ENCODE measurements around the gene LRP5. TPM values are rescaled to one million over a fixed set of nuclear protein-coding genes. Genes with fewer than 3 reads are reported as not detected.

Gene LRP5
- total RNA-seq, 1 experiment from 2014 or later, result 48.8 TPM

DNA sequence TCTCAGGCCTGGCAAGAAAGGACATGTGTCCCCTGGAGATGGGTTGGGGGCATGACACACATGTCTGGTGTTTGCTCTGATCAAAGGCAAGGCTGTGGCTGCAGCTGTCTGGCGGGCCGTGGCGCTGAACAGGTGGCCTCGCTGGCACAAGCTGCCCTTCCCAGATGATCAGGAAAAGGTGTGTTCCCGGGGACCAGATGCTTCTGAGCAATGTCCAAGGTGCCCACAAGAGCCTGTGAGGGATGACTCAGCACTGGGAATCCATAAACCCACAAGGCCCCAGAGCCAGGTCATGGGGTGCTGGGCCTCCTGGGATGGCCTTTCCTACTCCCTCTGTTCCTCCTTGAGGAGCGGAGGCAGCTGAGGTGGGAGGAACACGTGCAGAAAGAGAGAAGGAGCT, 9.7 kb upstream of the LRP5 start:
- Mint-ChIP-seq H3K27ac (no peak overlapping the region), H3K9me3 (peaks cover 22% of the 10 kb centered on the region), H3K4me3 (no peak overlapping the region), H3K4me1 (no peaks in the 10 kb centered on the region), H3K27me3 (ENCODE audit: low read depth) (peaks cover 6% of the 10 kb centered on the region; the same call in 1 of the 2 replicates), H3K36me3 (peaks cover 16% of the 10 kb centered on the region)
- ChIA-PET POLR2A (no interaction called here), CTCF (interaction anchor here (1.2 kb wide), 1 partner anchor 46 kb away, joined by 5 read pairs; no protein-coding TSS in a partner anchor)
- TF ChIP-seq, protein P1, sequence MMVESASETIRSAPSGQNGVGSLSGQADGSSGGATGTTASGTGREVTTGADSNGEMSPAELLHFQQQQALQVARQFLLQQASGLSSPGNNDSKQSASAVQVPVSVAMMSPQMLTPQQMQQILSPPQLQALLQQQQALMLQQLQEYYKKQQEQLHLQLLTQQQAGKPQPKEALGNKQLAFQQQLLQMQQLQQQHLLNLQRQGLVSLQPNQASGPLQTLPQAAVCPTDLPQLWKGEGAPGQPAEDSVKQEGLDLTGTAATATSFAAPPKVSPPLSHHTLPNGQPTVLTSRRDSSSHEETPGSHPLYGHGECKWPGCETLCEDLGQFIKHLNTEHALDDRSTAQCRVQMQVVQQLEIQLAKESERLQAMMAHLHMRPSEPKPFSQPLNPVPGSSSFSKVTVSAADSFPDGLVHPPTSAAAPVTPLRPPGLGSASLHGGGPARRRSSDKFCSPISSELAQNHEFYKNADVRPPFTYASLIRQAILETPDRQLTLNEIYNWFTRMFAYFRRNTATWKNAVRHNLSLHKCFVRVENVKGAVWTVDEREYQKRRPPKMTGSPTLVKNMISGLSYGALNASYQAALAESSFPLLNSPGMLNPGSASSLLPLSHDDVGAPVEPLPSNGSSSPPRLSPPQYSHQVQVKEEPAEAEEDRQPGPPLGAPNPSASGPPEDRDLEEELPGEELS (CRISPR knock-in tag; IDR thresholded peaks at IDR 0.05), result no peak
- TF ChIP-seq GABPB1 (CRISPR knock-in tag; IDR thresholded peaks at IDR 0.05) (no peak), ZNF423 (CRISPR knock-in tag; IDR thresholded peaks at IDR 0.05) (no peak)
- TF ChIP-seq, protein P2, sequence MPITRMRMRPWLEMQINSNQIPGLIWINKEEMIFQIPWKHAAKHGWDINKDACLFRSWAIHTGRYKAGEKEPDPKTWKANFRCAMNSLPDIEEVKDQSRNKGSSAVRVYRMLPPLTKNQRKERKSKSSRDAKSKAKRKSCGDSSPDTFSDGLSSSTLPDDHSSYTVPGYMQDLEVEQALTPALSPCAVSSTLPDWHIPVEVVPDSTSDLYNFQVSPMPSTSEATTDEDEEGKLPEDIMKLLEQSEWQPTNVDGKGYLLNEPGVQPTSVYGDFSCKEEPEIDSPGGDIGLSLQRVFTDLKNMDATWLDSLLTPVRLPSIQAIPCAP (CRISPR knock-in tag; IDR thresholded peaks at IDR 0.05), result no peak
- ATAC-seq (no peak), DNase-seq (ENCODE audit: low spot score) (no peak)

DNA sequence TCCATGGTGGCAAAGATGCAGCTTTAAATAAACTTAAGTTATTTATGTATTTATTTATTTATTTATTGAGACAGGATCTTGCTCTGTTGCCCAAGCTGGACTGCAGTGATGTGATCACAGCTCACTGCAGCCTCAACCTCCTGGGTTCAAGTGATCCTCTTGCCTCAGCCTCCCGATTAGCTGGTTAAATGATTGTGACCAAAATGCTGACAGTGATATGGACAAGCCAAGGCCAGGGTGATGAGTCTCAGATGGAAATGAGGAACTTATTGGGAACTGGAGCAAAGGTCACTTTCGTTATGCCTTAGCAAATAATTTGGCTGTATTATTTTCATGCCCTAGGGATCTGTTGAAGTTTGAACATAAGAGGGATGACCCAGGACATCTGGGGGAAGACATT, 9.3 kb upstream of the LRP5 start:
- peaks cover 6% of the 10 kb centered on the region; the same call in 1 of the 2 replicates for H3K27me3 Mint-ChIP-seq (ENCODE audit: low read depth)
- TF ChIP-seq, protein P3, sequence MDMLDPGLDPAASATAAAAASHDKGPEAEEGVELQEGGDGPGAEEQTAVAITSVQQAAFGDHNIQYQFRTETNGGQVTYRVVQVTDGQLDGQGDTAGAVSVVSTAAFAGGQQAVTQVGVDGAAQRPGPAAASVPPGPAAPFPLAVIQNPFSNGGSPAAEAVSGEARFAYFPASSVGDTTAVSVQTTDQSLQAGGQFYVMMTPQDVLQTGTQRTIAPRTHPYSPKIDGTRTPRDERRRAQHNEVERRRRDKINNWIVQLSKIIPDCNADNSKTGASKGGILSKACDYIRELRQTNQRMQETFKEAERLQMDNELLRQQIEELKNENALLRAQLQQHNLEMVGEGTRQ (CRISPR knock-in tag; IDR thresholded peaks at IDR 0.05), result no peak
- TF ChIP-seq ZNF317 (CRISPR knock-in tag; IDR thresholded peaks at IDR 0.05; ENCODE audit: borderline replicate concordance, low read depth), result no peak
- no peak for TF ChIP-seq ETV6 (CRISPR knock-in tag; IDR thresholded peaks at IDR 0.05)
- TF ChIP-seq, protein P4, sequence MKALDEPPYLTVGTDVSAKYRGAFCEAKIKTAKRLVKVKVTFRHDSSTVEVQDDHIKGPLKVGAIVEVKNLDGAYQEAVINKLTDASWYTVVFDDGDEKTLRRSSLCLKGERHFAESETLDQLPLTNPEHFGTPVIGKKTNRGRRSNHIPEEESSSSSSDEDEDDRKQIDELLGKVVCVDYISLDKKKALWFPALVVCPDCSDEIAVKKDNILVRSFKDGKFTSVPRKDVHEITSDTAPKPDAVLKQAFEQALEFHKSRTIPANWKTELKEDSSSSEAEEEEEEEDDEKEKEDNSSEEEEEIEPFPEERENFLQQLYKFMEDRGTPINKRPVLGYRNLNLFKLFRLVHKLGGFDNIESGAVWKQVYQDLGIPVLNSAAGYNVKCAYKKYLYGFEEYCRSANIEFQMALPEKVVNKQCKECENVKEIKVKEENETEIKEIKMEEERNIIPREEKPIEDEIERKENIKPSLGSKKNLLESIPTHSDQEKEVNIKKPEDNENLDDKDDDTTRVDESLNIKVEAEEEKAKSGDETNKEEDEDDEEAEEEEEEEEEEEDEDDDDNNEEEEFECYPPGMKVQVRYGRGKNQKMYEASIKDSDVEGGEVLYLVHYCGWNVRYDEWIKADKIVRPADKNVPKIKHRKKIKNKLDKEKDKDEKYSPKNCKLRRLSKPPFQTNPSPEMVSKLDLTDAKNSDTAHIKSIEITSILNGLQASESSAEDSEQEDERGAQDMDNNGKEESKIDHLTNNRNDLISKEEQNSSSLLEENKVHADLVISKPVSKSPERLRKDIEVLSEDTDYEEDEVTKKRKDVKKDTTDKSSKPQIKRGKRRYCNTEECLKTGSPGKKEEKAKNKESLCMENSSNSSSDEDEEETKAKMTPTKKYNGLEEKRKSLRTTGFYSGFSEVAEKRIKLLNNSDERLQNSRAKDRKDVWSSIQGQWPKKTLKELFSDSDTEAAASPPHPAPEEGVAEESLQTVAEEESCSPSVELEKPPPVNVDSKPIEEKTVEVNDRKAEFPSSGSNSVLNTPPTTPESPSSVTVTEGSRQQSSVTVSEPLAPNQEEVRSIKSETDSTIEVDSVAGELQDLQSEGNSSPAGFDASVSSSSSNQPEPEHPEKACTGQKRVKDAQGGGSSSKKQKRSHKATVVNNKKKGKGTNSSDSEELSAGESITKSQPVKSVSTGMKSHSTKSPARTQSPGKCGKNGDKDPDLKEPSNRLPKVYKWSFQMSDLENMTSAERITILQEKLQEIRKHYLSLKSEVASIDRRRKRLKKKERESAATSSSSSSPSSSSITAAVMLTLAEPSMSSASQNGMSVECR (CRISPR knock-in tag; IDR thresholded peaks at IDR 0.05; ENCODE audit: borderline replicate concordance), result no peak
- TF ChIP-seq TEAD4 (CRISPR knock-in tag; IDR thresholded peaks at IDR 0.05), result no peak
- TF ChIP-seq, protein P5, sequence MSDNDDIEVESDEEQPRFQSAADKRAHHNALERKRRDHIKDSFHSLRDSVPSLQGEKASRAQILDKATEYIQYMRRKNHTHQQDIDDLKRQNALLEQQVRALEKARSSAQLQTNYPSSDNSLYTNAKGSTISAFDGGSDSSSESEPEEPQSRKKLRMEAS (CRISPR knock-in tag; IDR thresholded peaks at IDR 0.05), result no peak
- no peak for TF ChIP-seq MYBL2 (CRISPR knock-in tag; IDR thresholded peaks at IDR 0.05)
- TF ChIP-seq ZNF416 (CRISPR knock-in tag; IDR thresholded peaks at IDR 0.05), result no peak
- no peak for TF ChIP-seq ZNF396 (CRISPR knock-in tag; IDR thresholded peaks at IDR 0.05; ENCODE audit: borderline replicate concordance)
- no peak for TF ChIP-seq ZNF121 (CRISPR knock-in tag; IDR thresholded peaks at IDR 0.05)
- TF ChIP-seq, protein P6, sequence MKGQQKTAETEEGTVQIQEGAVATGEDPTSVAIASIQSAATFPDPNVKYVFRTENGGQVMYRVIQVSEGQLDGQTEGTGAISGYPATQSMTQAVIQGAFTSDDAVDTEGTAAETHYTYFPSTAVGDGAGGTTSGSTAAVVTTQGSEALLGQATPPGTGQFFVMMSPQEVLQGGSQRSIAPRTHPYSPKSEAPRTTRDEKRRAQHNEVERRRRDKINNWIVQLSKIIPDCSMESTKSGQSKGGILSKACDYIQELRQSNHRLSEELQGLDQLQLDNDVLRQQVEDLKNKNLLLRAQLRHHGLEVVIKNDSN (CRISPR knock-in tag; IDR thresholded peaks at IDR 0.05), result no peak
- no peak for TF ChIP-seq NR1H2 (CRISPR knock-in tag; IDR thresholded peaks at IDR 0.05)
- TF ChIP-seq, protein P7, sequence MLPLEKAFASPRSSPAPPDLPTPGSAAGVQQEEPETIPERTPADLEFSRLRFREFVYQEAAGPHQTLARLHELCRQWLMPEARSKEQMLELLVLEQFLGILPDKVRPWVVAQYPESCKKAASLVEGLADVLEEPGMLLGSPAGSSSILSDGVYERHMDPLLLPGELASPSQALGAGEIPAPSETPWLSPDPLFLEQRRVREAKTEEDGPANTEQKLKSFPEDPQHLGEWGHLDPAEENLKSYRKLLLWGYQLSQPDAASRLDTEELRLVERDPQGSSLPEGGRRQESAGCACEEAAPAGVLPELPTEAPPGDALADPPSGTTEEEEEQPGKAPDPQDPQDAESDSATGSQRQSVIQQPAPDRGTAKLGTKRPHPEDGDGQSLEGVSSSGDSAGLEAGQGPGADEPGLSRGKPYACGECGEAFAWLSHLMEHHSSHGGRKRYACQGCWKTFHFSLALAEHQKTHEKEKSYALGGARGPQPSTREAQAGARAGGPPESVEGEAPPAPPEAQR (CRISPR knock-in tag; IDR thresholded peaks at IDR 0.05), result no peak
- TF ChIP-seq, protein P8, sequence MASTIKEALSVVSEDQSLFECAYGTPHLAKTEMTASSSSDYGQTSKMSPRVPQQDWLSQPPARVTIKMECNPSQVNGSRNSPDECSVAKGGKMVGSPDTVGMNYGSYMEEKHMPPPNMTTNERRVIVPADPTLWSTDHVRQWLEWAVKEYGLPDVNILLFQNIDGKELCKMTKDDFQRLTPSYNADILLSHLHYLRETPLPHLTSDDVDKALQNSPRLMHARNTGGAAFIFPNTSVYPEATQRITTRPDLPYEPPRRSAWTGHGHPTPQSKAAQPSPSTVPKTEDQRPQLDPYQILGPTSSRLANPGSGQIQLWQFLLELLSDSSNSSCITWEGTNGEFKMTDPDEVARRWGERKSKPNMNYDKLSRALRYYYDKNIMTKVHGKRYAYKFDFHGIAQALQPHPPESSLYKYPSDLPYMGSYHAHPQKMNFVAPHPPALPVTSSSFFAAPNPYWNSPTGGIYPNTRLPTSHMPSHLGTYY (CRISPR knock-in tag; IDR thresholded peaks at IDR 0.05), result no peak
- TF ChIP-seq, protein P9, sequence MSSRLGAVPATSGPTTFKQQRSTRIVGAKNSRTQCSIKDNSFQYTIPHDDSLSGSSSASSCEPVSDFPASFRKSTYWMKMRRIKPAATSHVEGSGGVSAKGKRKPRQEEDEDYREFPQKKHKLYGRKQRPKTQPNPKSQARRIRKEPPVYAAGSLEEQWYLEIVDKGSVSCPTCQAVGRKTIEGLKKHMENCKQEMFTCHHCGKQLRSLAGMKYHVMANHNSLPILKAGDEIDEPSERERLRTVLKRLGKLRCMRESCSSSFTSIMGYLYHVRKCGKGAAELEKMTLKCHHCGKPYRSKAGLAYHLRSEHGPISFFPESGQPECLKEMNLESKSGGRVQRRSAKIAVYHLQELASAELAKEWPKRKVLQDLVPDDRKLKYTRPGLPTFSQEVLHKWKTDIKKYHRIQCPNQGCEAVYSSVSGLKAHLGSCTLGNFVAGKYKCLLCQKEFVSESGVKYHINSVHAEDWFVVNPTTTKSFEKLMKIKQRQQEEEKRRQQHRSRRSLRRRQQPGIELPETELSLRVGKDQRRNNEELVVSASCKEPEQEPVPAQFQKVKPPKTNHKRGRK (CRISPR knock-in tag; IDR thresholded peaks at IDR 0.05; ENCODE audit: borderline replicate concordance), result no peak
- ATAC-seq, result no peak
- no peaks in the 10 kb centered on the region for H3K4me1 Mint-ChIP-seq
- POLR2A ChIA-PET, result no interaction called here
- no peak for DNase-seq (ENCODE audit: low spot score)
- H3K27ac Mint-ChIP-seq, result no peak overlapping the region
- H3K4me3 Mint-ChIP-seq, result no peak overlapping the region
- CTCF ChIA-PET, result interaction anchor here (1.2 kb wide), 1 partner anchor 46 kb away, joined by 5 read pairs; no protein-coding TSS in a partner anchor
- H3K9me3 Mint-ChIP-seq, result peaks cover 22% of the 10 kb centered on the region
- H3K36me3 Mint-ChIP-seq, result peaks cover 16% of the 10 kb centered on the region

Data from WTC11 (cell line).